Mesenchymal stem cell (in vitro differentiated cells and primary cell): Measurements from ENCODE around the gene TBC1D17.

Source experiments
- DNase-seq: peaks from one replicate; pipeline ENCODE4 v3.0.0-alpha.2; 2013
- H2AFZ ChIP-seq: one replicate; pipeline ENCODE4 v1.6.1; 2013; ENCODE audit warnings: low read depth, mild to moderate bottlenecking, control low read depth, inconsistent platforms, low read length, moderate library complexity
- H2AK5ac ChIP-seq: 2 replicates; pipeline ENCODE4 v1.6.1; 2013; ENCODE audit warnings: low read length, moderate library complexity, mild to moderate bottlenecking, inconsistent platforms; ENCODE audit not compliant: severe bottlenecking
- H2BK120ac ChIP-seq: one replicate; pipeline ENCODE4 v1.6.1; 2013; ENCODE audit warnings: low read depth, mild to moderate bottlenecking, inconsistent platforms, low read length, moderate library complexity
- H2BK12ac ChIP-seq, 2 experiments: one replicate each; pipeline ENCODE4 v1.6.1; 2013; ENCODE audit warnings: inconsistent platforms in 2 of 2, low read length in 2 of 2, mild to moderate bottlenecking in 2 of 2, moderate library complexity in 2 of 2, control low read depth in 1 of 2
- H2BK15ac ChIP-seq: one replicate; pipeline ENCODE4 v1.6.1; 2013; ENCODE audit warnings: mild to moderate bottlenecking, low read depth, inconsistent platforms; ENCODE audit not compliant: poor library complexity, severe bottlenecking
- H2BK5ac ChIP-seq: 2 replicates; pipeline ENCODE4 v1.6.1; 2013; ENCODE audit warnings: low read depth, mild to moderate bottlenecking, low read length, control low read depth, inconsistent platforms; ENCODE audit not compliant: poor library complexity, severe bottlenecking
- H3K14ac ChIP-seq, 2 experiments: one replicate each; pipeline ENCODE4 v1.6.1; 2013; ENCODE audit warnings: inconsistent platforms in 2 of 2, low read length in 2 of 2, control low read depth in 1 of 2, mild to moderate bottlenecking in 1 of 2, moderate library complexity in 1 of 2
- H3K18ac ChIP-seq, 2 experiments: one replicate each; pipeline ENCODE4 v1.6.1; 2013; ENCODE audit warnings: inconsistent platforms in 2 of 2, low read length in 2 of 2, control low read depth in 1 of 2, low read depth in 1 of 2, mild to moderate bottlenecking in 1 of 2
- H3K23ac ChIP-seq, 2 experiments: one replicate each; pipeline ENCODE4 v1.6.1; 2013; ENCODE audit warnings: inconsistent platforms in 2 of 2, low read length in 2 of 2, mild to moderate bottlenecking in 2 of 2, moderate library complexity in 2 of 2, control low read depth in 1 of 2
- H3K27ac ChIP-seq: 2 replicates; pipeline ENCODE4 v1.5.1; 2013; ENCODE audit warnings: mild to moderate bottlenecking, moderate library complexity, low read length, control low read depth, inconsistent platforms; ENCODE audit not compliant: poor library complexity, severe bottlenecking
- H3K27me3 ChIP-seq, 2 experiments: 2 replicates each; pipeline versions ENCODE4 v1.6.1 to v1.7.0; 2013; ENCODE audit warnings: low read length in 2 of 2, mild to moderate bottlenecking in 2 of 2, moderate library complexity in 2 of 2, control low read depth in 1 of 2, inconsistent platforms in 1 of 2; ENCODE audit not compliant: control insufficient read depth in 1 of 2, insufficient read depth in 1 of 2
- H3K36me3 ChIP-seq, 2 experiments: 2 replicates each; pipeline versions ENCODE4 v1.6.1 to v1.7.0; 2013; ENCODE audit warnings: low read length in 2 of 2, control low read depth in 1 of 2, inconsistent platforms in 1 of 2, low read depth in 1 of 2, mild to moderate bottlenecking in 1 of 2; ENCODE audit not compliant: insufficient read depth in 2 of 2, control insufficient read depth in 1 of 2
- H3K4ac ChIP-seq, 2 experiments: one replicate each; pipeline ENCODE4 v1.6.1; 2013; ENCODE audit warnings: inconsistent platforms in 2 of 2, low read length in 2 of 2, mild to moderate bottlenecking in 2 of 2, moderate library complexity in 2 of 2, control low read depth in 1 of 2, low read depth in 1 of 2
- H3K4me1 ChIP-seq: 2 replicates; pipeline ENCODE4 v1.6.1; 2013; ENCODE audit warnings: low read depth, low read length, control low read depth; ENCODE audit not compliant: control insufficient read depth, insufficient read depth
- H3K4me2 ChIP-seq: 2 replicates; pipeline ENCODE4 v1.6.1; 2013; ENCODE audit warnings: low read length, mild to moderate bottlenecking, inconsistent platforms; ENCODE audit not compliant: poor library complexity, severe bottlenecking
- H3K4me3 ChIP-seq, 2 experiments: 2 replicates each; pipeline versions ENCODE4 v1.5.1 to v1.7.0; 2013; ENCODE audit warnings: low read length in 2 of 2, mild to moderate bottlenecking in 2 of 2, control low read depth in 1 of 2, low read depth in 1 of 2; ENCODE audit not compliant: insufficient read depth in 1 of 2
- H3K79me1 ChIP-seq: replicated peaks from 2 replicates; pipeline ENCODE4 v1.6.1; 2013; ENCODE audit warnings: mild to moderate bottlenecking, control low read depth, low read length, inconsistent platforms; ENCODE audit not compliant: poor library complexity, severe bottlenecking
- H3K9ac ChIP-seq: 2 replicates; pipeline ENCODE4 v1.7.0; 2013; ENCODE audit warnings: mild to moderate bottlenecking, low read length, moderate library complexity
- H3K9me3 ChIP-seq: 2 replicates; pipeline ENCODE4 v1.7.0; 2013; ENCODE audit warnings: mild to moderate bottlenecking, low read length; ENCODE audit not compliant: control insufficient read depth
- H4K8ac ChIP-seq: one replicate; pipeline ENCODE4 v1.6.1; 2013; ENCODE audit warnings: inconsistent platforms, mild to moderate bottlenecking, low read length, moderate library complexity
- H4K91ac ChIP-seq: one replicate; pipeline ENCODE4 v1.6.1; 2013; ENCODE audit warnings: mild to moderate bottlenecking, low read length, inconsistent platforms
- WGBS: methylation state at CpG from one replicate; pipeline ENCODE4 v1.1.7; 2013; ENCODE audit warnings: mixed read lengths; 5-methylcytosine and 5-hydroxymethylcytosine counted together

TBC1D17 gene

DNA sequence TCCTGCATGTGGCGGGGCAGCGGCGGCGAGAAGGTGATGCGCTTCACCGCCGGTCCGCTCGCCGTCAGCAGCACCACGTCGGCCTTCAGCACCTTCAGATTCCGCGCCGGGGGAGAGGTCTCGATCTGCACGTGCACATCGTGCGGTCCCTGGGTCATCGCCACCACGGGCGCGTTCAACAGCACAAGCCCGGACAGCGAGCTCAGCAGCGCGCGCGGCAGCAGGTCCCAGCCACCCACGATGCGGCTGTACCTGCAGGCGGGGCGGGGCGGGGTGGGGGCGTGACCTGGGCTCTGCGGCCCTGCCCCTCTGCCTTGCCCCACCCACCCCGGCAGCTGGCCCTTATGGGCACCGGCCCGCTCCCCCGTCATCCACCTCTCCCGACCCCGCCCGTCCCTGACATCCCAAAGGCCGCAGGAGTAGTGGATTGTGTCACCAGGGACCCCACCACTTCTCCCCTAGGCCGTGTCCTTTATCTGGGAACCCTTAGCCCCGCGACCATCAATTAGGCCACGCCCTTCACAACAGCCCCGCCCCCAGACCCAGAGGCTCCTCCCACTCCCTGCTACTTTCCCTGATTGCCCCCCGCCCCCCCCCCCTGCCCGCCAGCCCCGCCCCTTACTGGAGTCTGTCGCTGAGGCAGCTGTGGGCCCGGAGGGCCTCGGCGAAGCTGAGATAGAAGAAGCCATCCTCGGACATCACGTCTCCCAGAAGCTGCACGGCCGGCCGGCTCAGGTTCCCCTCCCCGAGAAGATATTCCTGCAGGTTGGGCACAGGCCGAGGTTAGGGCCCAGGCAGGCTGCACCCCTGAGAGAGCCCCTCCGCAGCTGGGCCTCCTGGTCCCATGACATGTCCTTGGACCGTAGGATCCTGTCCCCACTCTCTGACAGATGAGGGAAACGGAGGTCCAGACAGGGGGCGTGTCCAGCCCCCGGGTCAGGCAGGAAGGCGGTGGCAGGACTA is 13.1 kb downstream of the TBC1D17 start:
- H3K18ac ChIP-seq: peak overlapping the region in 1 of 2 experiments; percentile 40
- H2AFZ ChIP-seq: no peak overlapping the region
- H3K9me3 ChIP-seq: no peaks in the 10 kb centered on the region
- 19% methylated on average over 66 of the region's 69 CpGs for WGBS
- peak overlapping the region in 1 of 2 experiments; percentile 44 for H3K4me3 ChIP-seq
- H2BK5ac ChIP-seq: no peak overlapping the region
- no peak overlapping the region for H2AK5ac ChIP-seq
- H3K27ac ChIP-seq: no peak overlapping the region
- no peak overlapping the region for H4K8ac ChIP-seq
- no peak for DNase-seq
- H2BK15ac ChIP-seq: no peak overlapping the region
- peaks cover 0 to 8% of the 10 kb centered on the region in 2 experiments for H3K27me3 ChIP-seq
- peak overlapping the region in 1 of 2 experiments; percentile 84 for H2BK12ac ChIP-seq
- H3K79me1 ChIP-seq: peaks cover 2% of the 10 kb centered on the region
- H4K91ac ChIP-seq: no peak overlapping the region
- peak overlapping the region in 1 of 2 experiments; percentile 66 for H3K14ac ChIP-seq
- H2BK120ac ChIP-seq: no peak overlapping the region
- peak overlapping the region in 1 of 2 experiments; percentile 14 for H3K23ac ChIP-seq
- peaks cover 13 to 36% of the 10 kb centered on the region in 2 experiments for H3K36me3 ChIP-seq
- H3K9ac ChIP-seq: no peak overlapping the region
- peak overlapping the region in 1 of 2 experiments; percentile 18 for H3K4ac ChIP-seq
- peaks cover 12% of the 10 kb centered on the region for H3K4me1 ChIP-seq
- H3K4me2 ChIP-seq: peak overlapping the region; percentile 47

DNA sequence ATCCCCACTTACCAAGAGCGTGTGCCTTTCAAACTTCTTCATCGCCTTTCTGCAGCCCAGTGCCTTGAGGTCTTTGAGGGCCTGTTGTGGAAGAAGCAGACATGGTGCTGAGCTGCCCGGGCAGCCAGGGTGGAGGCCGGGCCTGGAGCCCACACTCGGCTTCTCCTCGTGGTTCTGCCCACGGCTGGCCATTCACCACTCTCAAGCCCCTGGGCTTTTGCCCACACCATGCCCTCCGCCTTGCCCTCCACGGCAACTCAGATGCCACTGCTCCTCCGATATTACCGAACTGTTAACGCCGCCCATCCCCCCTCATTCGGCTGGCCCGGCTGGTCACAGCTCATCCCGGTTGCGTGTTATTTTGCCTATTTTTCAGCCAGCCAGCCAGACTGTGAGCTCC is 13.9 kb downstream of the TBC1D17 start:
- H3K4me1 ChIP-seq: peaks cover 18% of the 10 kb centered on the region
- H2AK5ac ChIP-seq: no peak overlapping the region
- no peak overlapping the region for H3K4ac ChIP-seq
- no peak overlapping the region for H3K23ac ChIP-seq
- H3K14ac ChIP-seq: no peak overlapping the region
- H3K79me1 ChIP-seq: peaks cover 2% of the 10 kb centered on the region
- H3K18ac ChIP-seq: no peak overlapping the region
- H3K36me3 ChIP-seq: peaks cover 7 to 34% of the 10 kb centered on the region in 2 experiments
- H2BK5ac ChIP-seq: no peak overlapping the region
- no peak overlapping the region for H2AFZ ChIP-seq
- 90% methylated on average over 17 of the region's 17 CpGs for WGBS
- H2BK120ac ChIP-seq: no peak overlapping the region
- no peak overlapping the region for H2BK15ac ChIP-seq
- H3K27ac ChIP-seq: no peak overlapping the region
- H3K4me2 ChIP-seq: no peak overlapping the region
- no peak overlapping the region for H3K4me3 ChIP-seq
- no peaks in the 10 kb centered on the region for H3K9me3 ChIP-seq
- no peak overlapping the region for H4K91ac ChIP-seq
- peaks cover 0 to 8% of the 10 kb centered on the region in 2 experiments for H3K27me3 ChIP-seq
- H2BK12ac ChIP-seq: peak overlapping the region in 1 of 2 experiments; percentile 26
- no peak for DNase-seq
- no peak overlapping the region for H3K9ac ChIP-seq
- H4K8ac ChIP-seq: no peak overlapping the region

DNA sequence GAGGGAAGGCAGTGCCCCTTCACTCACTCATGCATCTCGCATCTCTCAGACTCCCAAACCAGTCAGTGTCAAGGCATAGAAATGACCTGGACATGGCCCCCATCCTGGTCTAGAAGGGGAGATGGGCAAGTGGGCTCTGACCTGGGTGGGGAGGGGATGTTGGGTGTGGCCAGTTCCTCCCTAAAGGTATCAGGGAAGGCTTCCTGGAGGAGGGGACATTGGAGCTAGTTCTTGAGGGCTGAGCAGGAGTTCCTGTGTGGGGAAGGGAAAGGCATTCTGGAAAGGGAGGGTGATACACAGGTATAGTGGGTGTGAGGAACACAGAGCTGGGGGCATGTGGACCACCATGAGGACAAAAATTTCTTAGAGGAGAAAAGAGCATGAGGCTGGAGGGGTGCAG is 15.2 kb downstream of the TBC1D17 start:
- Histone ChIP-seq H3K36me3 (peaks cover 4 to 25% of the 10 kb centered on the region in 2 experiments), H2BK12ac (no peak overlapping the region), H4K91ac (no peak overlapping the region), H4K8ac (no peak overlapping the region), H2BK15ac (no peak overlapping the region), H3K4me3 (no peak overlapping the region), H2AFZ (no peak overlapping the region), H3K4me2 (no peak overlapping the region), H3K79me1 (peaks cover 2% of the 10 kb centered on the region), H3K27ac (no peak overlapping the region), H2BK120ac (no peak overlapping the region), H3K23ac (no peak overlapping the region), H3K4ac (no peak overlapping the region), H3K9ac (no peak overlapping the region), H3K14ac (no peak overlapping the region), H3K4me1 (peaks cover 27% of the 10 kb centered on the region), H3K18ac (no peak overlapping the region), H3K9me3 (no peaks in the 10 kb centered on the region), H2AK5ac (no peak overlapping the region), H2BK5ac (no peak overlapping the region), H3K27me3 (peaks cover 0 to 8% of the 10 kb centered on the region in 2 experiments)
- DNase-seq: no peak
- no CpG with 5 or more reads among the region's 1 CpG for WGBS

DNA sequence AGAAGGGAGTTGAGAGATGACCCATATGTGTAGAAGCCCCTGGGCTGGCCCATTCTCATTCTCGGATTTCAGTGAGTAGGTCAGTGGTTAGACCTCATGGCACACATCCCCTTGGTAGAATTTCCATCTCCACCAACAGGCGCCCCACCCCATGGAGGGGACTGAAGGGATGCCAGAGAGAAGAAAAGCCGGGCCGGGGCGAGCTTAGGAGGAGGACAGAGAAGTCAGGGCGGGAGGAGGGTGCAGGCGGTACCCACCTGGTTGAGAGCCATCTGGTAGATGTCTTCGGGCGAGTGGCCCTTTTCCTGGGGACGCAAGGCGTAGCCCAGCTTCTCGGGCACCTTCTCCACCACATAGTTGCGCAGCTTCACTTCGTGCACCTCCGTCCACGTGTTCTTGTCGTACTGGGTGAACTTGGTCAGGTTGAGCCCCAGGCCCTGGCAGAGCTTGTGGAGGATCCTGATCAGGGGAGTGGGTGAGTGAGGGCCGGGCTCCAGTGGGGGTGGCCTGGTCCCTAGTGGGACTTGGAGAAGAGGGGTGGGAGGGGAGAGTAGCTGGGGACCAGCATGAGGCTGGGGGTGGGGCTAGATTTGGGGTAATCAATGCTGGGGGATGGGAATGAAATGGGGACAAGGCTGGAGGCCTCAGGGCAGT is 16.6 kb downstream of the TBC1D17 start:
- Histone ChIP-seq H2BK120ac (no peak overlapping the region), H2AFZ (no peak overlapping the region), H3K79me1 (peaks cover 2% of the 10 kb centered on the region), H4K91ac (no peak overlapping the region), H3K23ac (no peak overlapping the region), H4K8ac (no peak overlapping the region), H3K9ac (no peak overlapping the region), H3K36me3 (peaks cover 0 to 12% of the 10 kb centered on the region in 2 experiments), H3K14ac (no peak overlapping the region), H2BK5ac (no peak overlapping the region), H3K4me1 (peaks cover 27% of the 10 kb centered on the region), H3K27ac (no peak overlapping the region), H2AK5ac (no peak overlapping the region), H3K4ac (no peak overlapping the region), H3K4me2 (no peak overlapping the region), H3K4me3 (no peak overlapping the region), H2BK15ac (peak overlapping the region; percentile 33), H2BK12ac (no peak overlapping the region), H3K18ac (no peak overlapping the region), H3K9me3 (no peaks in the 10 kb centered on the region), H3K27me3 (peaks cover 0 to 8% of the 10 kb centered on the region in 2 experiments)
- WGBS: 93% methylated on average over 17 of the region's 18 CpGs
- no peak for DNase-seq
